OCI-LY1 (cell line): ENCODE measurements around the gene GABBR1.

Experiments
- H2AFZ ChIP-seq: fragments of 200-600 bp; sonication (generic), shearing (Covaris generic); 2 replicates; pipeline ENCODE4 v1.6.0; 2014; ENCODE audit warnings: antibody characterized with exemption, mild to moderate bottlenecking, low read length
- H3F3A ChIP-seq: fragments of 200-600 bp; sonication (generic), shearing (Covaris generic); 2 replicates; pipeline ENCODE4 v1.6.0; 2014; ENCODE audit warnings: mild to moderate bottlenecking, antibody characterized with exemption, low read length, moderate library complexity; ENCODE audit not compliant: insufficient read depth
- H3K27ac ChIP-seq: fragments of 200-600 bp; sonication (generic); 2 replicates; pipeline ENCODE4 v1.5.1; 2014; ENCODE audit warnings: low read length, mixed run types, mild to moderate bottlenecking, low read depth; ENCODE audit not compliant: poor library complexity, severe bottlenecking
- H3K27me3 ChIP-seq: fragments of 200-600 bp; sonication (generic); 2 replicates; pipeline ENCODE4 v1.6.0; 2014; ENCODE audit warnings: antibody characterized with exemption, mild to moderate bottlenecking, low read length, moderate library complexity; ENCODE audit not compliant: insufficient read depth
- H3K36me3 ChIP-seq: fragments of 200-600 bp; sonication (generic); 2 replicates; pipeline ENCODE4 v1.6.1; 2014; ENCODE audit warnings: mild to moderate bottlenecking, antibody characterized with exemption, low read length, moderate library complexity, mixed read lengths; ENCODE audit not compliant: insufficient read depth
- H3K4me1 ChIP-seq: fragments of 200-600 bp; sonication (generic); 2 replicates; pipeline ENCODE4 v1.5.1; 2014; ENCODE audit warnings: mild to moderate bottlenecking, low read length, moderate library complexity; ENCODE audit not compliant: insufficient read depth, severe bottlenecking
- H3K4me2 ChIP-seq: fragments of 200-600 bp; sonication (generic), shearing (Covaris generic); 2 replicates; pipeline ENCODE4 v1.6.1; 2014; ENCODE audit warnings: low read length
- H3K4me3 ChIP-seq: fragments of 200-600 bp; sonication (generic); 2 replicates; pipeline ENCODE4 v1.5.1; 2014; ENCODE audit warnings: low read length, low read depth, mild to moderate bottlenecking, mixed read lengths; ENCODE audit not compliant: poor library complexity, severe bottlenecking
- H3K79me2 ChIP-seq: fragments of 200-600 bp; shearing (Covaris generic); 2 replicates; pipeline ENCODE4 v1.6.1; 2016; ENCODE audit warnings: mixed run types, low read length, mixed read lengths; ENCODE audit not compliant: insufficient read depth
- H3K9ac ChIP-seq: fragments of 200-600 bp; sonication (generic), shearing (Covaris generic); 2 replicates; pipeline ENCODE4 v1.6.1; 2014; ENCODE audit warnings: mild to moderate bottlenecking, low read length, mixed read lengths
- H3K9me2 ChIP-seq: fragments of 200-600 bp; sonication (generic), shearing (Covaris generic); 2 replicates; pipeline ENCODE4 v1.6.1; 2014; ENCODE audit warnings: low read depth, mild to moderate bottlenecking, low read length, mixed read lengths
- H3K9me3 ChIP-seq: fragments of 200-600 bp; shearing (Covaris generic); 2 replicates; pipeline ENCODE4 v1.6.1; 2014; ENCODE audit warnings: low read length, mixed read lengths
- H4K20me1 ChIP-seq: fragments of 200-600 bp; sonication (generic), shearing (Covaris generic); 2 replicates; pipeline ENCODE4 v1.6.0; 2016; ENCODE audit warnings: mild to moderate bottlenecking, low read length; ENCODE audit not compliant: insufficient read depth
- EZH2 ChIP-seq: fragments of 200-600 bp; sonication (generic), shearing (Covaris generic); IDR thresholded peaks from 2 replicates; pipeline ENCODE4 v1.8.0; 2017; ENCODE audit warnings: borderline replicate concordance, mixed run types, mild to moderate bottlenecking, antibody characterized with exemption, low read length, moderate library complexity, mixed read lengths
- TF ChIP-seq, protein P1 (sequence below): fragments of 200-600 bp; sonication (generic), shearing (Covaris generic); IDR thresholded peaks from 2 replicates; pipeline ENCODE4 v1.5.1; 2017; ENCODE audit warnings: mild to moderate bottlenecking, antibody characterized with exemption, low read length, moderate library complexity, mixed read lengths

The GABBR1 gene

DNA sequence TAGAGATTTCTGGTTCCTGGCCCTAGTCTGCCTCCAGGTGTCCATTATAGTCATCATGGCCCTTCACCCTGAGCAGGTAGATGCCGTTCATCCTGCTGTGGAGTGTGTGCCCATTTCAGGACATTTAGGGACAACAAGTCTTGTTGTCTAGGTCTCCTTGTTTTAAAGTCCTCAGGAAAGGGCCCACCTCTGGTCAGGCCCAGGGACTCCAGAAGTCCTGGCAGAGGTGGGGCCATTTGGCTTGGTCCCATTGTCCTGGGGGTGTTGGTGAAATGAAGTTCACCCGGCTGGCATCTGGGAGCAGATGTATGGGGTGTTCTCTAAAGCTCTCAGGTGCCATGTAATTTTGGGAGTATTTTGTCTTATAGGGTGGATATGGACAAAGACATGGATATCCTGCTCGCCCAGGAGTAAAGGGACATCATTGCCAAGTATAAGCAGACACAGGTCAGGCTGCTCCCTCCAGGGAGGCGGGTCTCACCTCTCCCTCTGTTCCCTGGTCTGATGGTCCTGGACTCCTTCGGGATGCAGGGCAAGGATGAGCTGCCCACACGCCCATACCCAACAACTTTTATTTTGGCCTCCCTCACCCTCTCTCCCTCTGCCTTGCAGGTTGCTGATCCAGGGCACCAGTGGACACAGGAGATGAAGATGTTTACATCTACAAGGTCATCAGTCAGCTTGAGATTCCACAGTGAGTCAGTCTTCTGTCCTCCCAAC, 113.5 kb downstream of the GABBR1 start:
- H3K27ac ChIP-seq = no peak overlapping the region
- no peaks in the 10 kb centered on the region for H3K9me2 ChIP-seq
- H3K9ac ChIP-seq = no peak overlapping the region
- no peaks in the 10 kb centered on the region for H3K4me1 ChIP-seq
- no peak overlapping the region for H3K4me3 ChIP-seq
- H3K4me2 ChIP-seq = no peak overlapping the region
- no peak overlapping the region for H2AFZ ChIP-seq
- no peaks in the 10 kb centered on the region for H3K36me3 ChIP-seq
- no peaks in the 10 kb centered on the region for H4K20me1 ChIP-seq
- no peaks in the 10 kb centered on the region for H3K79me2 ChIP-seq
- TF ChIP-seq EZH2 = no peak
- TF ChIP-seq, protein P1, sequence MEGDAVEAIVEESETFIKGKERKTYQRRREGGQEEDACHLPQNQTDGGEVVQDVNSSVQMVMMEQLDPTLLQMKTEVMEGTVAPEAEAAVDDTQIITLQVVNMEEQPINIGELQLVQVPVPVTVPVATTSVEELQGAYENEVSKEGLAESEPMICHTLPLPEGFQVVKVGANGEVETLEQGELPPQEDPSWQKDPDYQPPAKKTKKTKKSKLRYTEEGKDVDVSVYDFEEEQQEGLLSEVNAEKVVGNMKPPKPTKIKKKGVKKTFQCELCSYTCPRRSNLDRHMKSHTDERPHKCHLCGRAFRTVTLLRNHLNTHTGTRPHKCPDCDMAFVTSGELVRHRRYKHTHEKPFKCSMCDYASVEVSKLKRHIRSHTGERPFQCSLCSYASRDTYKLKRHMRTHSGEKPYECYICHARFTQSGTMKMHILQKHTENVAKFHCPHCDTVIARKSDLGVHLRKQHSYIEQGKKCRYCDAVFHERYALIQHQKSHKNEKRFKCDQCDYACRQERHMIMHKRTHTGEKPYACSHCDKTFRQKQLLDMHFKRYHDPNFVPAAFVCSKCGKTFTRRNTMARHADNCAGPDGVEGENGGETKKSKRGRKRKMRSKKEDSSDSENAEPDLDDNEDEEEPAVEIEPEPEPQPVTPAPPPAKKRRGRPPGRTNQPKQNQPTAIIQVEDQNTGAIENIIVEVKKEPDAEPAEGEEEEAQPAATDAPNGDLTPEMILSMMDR = no peak
- no peaks in the 10 kb centered on the region for H3K9me3 ChIP-seq
- H3F3A ChIP-seq = no peaks in the 10 kb centered on the region
- no peaks in the 10 kb centered on the region for H3K27me3 ChIP-seq

- Histone ChIP-seq H3K4me1 (no peaks in the 10 kb centered on the region), H3K9ac (no peak overlapping the region), H3K9me2 (no peaks in the 10 kb centered on the region), H3F3A (no peaks in the 10 kb centered on the region), H3K27ac (no peak overlapping the region), H2AFZ (no peak overlapping the region), H3K27me3 (no peaks in the 10 kb centered on the region), H3K4me2 (no peak overlapping the region), H4K20me1 (no peaks in the 10 kb centered on the region), H3K9me3 (no peaks in the 10 kb centered on the region), H3K79me2 (no peaks in the 10 kb centered on the region), H3K4me3 (no peak overlapping the region), H3K36me3 (no peaks in the 10 kb centered on the region)
- TF ChIP-seq, protein P1 = no peak
- no peak for TF ChIP-seq EZH2
Measured at GRCh38 chr6:29517728-29518440, 115.1 kb downstream of the GABBR1 start.

DNA sequence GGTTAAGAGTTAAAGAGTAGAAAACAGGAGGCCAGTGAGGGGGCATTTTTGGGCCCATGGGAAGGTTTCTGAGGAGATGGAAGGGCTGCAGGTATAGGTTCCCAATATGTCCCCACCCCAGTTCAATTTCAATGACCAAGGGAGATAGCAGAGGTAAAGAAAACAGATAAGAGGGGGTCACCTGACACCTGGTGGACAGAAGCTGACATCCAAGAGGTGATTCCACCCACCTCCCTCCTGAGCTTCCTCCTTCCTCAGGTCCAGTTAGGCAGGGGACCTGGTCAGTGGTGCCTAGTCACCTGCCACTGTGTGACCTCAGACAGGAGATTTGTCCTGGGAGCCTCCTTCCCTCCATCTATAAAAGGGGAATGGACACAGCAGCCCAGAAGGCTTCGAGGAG, 115.7 kb downstream of the GABBR1 start:
- Histone ChIP-seq H3K36me3 (no peaks in the 10 kb centered on the region), H3K4me2 (no peak overlapping the region), H3K9ac (no peak overlapping the region), H3K9me3 (no peaks in the 10 kb centered on the region), H3K4me1 (no peaks in the 10 kb centered on the region), H2AFZ (no peak overlapping the region), H3K79me2 (no peaks in the 10 kb centered on the region), H3K9me2 (no peaks in the 10 kb centered on the region), H4K20me1 (no peaks in the 10 kb centered on the region), H3K27me3 (no peaks in the 10 kb centered on the region), H3F3A (no peaks in the 10 kb centered on the region), H3K27ac (no peak overlapping the region), H3K4me3 (no peak overlapping the region)
- TF ChIP-seq, protein P1 = no peak
- no peak for TF ChIP-seq EZH2
